ENCODE results near the gene LTBP1.
A peak's percentile ranks its signal among the peaks of the same experiment; 100 is the strongest.
"Not testable (repeated sequence)": the region's sequence is repeated elsewhere in the genome, so short reads cannot be mapped to it uniquely, and the experiment has no call there.

LTBP1 gene

DNA sequence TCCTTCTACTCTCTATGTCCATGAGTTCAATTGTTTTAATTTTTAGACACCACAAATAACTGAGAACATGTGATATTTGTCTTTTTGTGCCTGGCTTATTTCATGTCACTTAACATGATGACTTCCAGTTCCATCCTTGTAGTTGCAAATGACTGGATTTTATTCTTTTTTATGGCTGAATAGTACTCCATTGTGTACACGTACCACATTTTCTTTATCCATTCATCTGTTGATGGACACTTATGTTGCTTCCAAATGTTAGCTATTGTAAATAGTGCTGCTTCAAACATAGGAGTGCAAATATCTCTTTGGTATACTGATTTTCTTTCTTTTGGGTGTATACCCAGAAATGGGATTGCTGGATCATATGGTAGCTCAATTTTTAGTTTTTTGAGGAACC, 27.0 kb downstream of the LTBP1 start:
- not testable (repeated sequence) for H2AFZ ChIP-seq (ENCODE audit: low read depth, low read length); H3K27ac ChIP-seq (ENCODE audit: low read length, poor library complexity, severe bottlenecking); H3K4me3 ChIP-seq (ENCODE audit: insufficient read depth in 1 of 2, low read depth in 1 of 2, low read length in 2 of 2); H3K9me3 ChIP-seq (ENCODE audit: control insufficient read depth, low read length); H3K18ac ChIP-seq (ENCODE audit: low read depth in 1 of 2, low read length in 2 of 2); H4K91ac ChIP-seq (ENCODE audit: low read length); H3K36me3 ChIP-seq (ENCODE audit: control insufficient read depth in 1 of 2, insufficient read depth in 2 of 2, low read depth in 1 of 2, low read length in 2 of 2); H3K27me3 ChIP-seq (ENCODE audit: control insufficient read depth in 1 of 2, insufficient read depth in 1 of 2, low read length in 2 of 2); H2BK5ac ChIP-seq (ENCODE audit: low read depth, low read length, poor library complexity, severe bottlenecking); H3K9ac ChIP-seq (ENCODE audit: low read length); H3K23ac ChIP-seq (ENCODE audit: low read length in 2 of 2); H4K8ac ChIP-seq (ENCODE audit: low read length); H3K4ac ChIP-seq (ENCODE audit: low read depth in 1 of 2, low read length in 2 of 2); H2AK5ac ChIP-seq (ENCODE audit: low read length, severe bottlenecking); H2BK120ac ChIP-seq (ENCODE audit: low read depth, low read length); DNase-seq; H3K4me2 ChIP-seq (ENCODE audit: low read length, poor library complexity, severe bottlenecking); H2BK15ac ChIP-seq (ENCODE audit: low read depth, poor library complexity, severe bottlenecking); H3K79me1 ChIP-seq (replicated peaks; ENCODE audit: low read length, poor library complexity, severe bottlenecking); H3K14ac ChIP-seq (ENCODE audit: low read length in 2 of 2); H3K4me1 ChIP-seq (ENCODE audit: control insufficient read depth, insufficient read depth, low read depth, low read length); H2BK12ac ChIP-seq (ENCODE audit: low read length in 2 of 2)
- no CpG with 5 or more reads among the region's 1 CpG for WGBS

GRCh38 chr2:32976409-32977063, 29.8 kb downstream of the LTBP1 start:
- Histone ChIP-seq H3K9ac (ENCODE audit: low read length) (no peak overlapping the region), H4K91ac (ENCODE audit: low read length) (no peak overlapping the region), H3K23ac (ENCODE audit: low read length in 2 of 2) (no peak overlapping the region), H3K4ac (ENCODE audit: low read depth in 1 of 2, low read length in 2 of 2) (no peak overlapping the region), H2BK5ac (ENCODE audit: low read depth, low read length, poor library complexity, severe bottlenecking) (no peak overlapping the region), H3K18ac (ENCODE audit: low read depth in 1 of 2, low read length in 2 of 2) (no peak overlapping the region), H2AK5ac (ENCODE audit: low read length, severe bottlenecking) (no peak overlapping the region), H3K14ac (ENCODE audit: low read length in 2 of 2) (no peak overlapping the region), H3K4me2 (ENCODE audit: low read length, poor library complexity, severe bottlenecking) (no peak overlapping the region), H3K4me3 (ENCODE audit: insufficient read depth in 1 of 2, low read depth in 1 of 2, low read length in 2 of 2) (no peak overlapping the region), H2BK15ac (ENCODE audit: low read depth, poor library complexity, severe bottlenecking) (no peak overlapping the region), H3K79me1 (replicated peaks; ENCODE audit: low read length, poor library complexity, severe bottlenecking) (peaks cover 6% of the 10 kb centered on the region), H3K4me1 (ENCODE audit: control insufficient read depth, insufficient read depth, low read depth, low read length) (peaks cover 3% of the 10 kb centered on the region), H3K27ac (ENCODE audit: low read length, poor library complexity, severe bottlenecking) (no peak overlapping the region), H2AFZ (ENCODE audit: low read depth, low read length) (no peak overlapping the region), H3K9me3 (ENCODE audit: control insufficient read depth, low read length) (peaks cover 9% of the 10 kb centered on the region), H2BK12ac (ENCODE audit: low read length in 2 of 2) (no peak overlapping the region), H4K8ac (ENCODE audit: low read length) (no peak overlapping the region), H3K36me3 (ENCODE audit: control insufficient read depth in 1 of 2, insufficient read depth in 2 of 2, low read depth in 1 of 2, low read length in 2 of 2) (no peaks in the 10 kb centered on the region), H2BK120ac (ENCODE audit: low read depth, low read length) (no peak overlapping the region), H3K27me3 (ENCODE audit: control insufficient read depth in 1 of 2, insufficient read depth in 1 of 2, low read length in 2 of 2) (no peaks in the 10 kb centered on the region)
- no peak for DNase-seq
- 97% methylated on average over 6 of the region's 6 CpGs for WGBS

- H2BK5ac ChIP-seq (ENCODE audit: low read depth, low read length, poor library complexity, severe bottlenecking), result no peak overlapping the region
- peaks cover 3% of the 10 kb centered on the region for H3K4me1 ChIP-seq (ENCODE audit: control insufficient read depth, insufficient read depth, low read depth, low read length)
- H4K8ac ChIP-seq (ENCODE audit: low read length), result peak overlapping the region; percentile 36
- no peak overlapping the region for H3K23ac ChIP-seq (ENCODE audit: low read length in 2 of 2)
- H2BK120ac ChIP-seq (ENCODE audit: low read depth, low read length), result no peak overlapping the region
- no peaks in the 10 kb centered on the region for H3K27me3 ChIP-seq (ENCODE audit: control insufficient read depth in 1 of 2, insufficient read depth in 1 of 2, low read length in 2 of 2)
- H3K4ac ChIP-seq (ENCODE audit: low read depth in 1 of 2, low read length in 2 of 2), result peak overlapping the region; percentile 4 to 18
- peak overlapping the region in 1 of 2 experiments; percentile 49 for H3K14ac ChIP-seq (ENCODE audit: low read length in 2 of 2)
- peaks cover 6% of the 10 kb centered on the region for H3K79me1 ChIP-seq (replicated peaks; ENCODE audit: low read length, poor library complexity, severe bottlenecking)
- H2BK15ac ChIP-seq (ENCODE audit: low read depth, poor library complexity, severe bottlenecking), result no peak overlapping the region
- H4K91ac ChIP-seq (ENCODE audit: low read length), result peak overlapping the region; percentile 61
- WGBS, result 87% methylated on average over 6 of the region's 6 CpGs
- peak overlapping the region in 1 of 2 experiments; percentile 5 for H3K18ac ChIP-seq (ENCODE audit: low read depth in 1 of 2, low read length in 2 of 2)
- peak overlapping the region in 1 of 2 experiments; percentile 10 for H2BK12ac ChIP-seq (ENCODE audit: low read length in 2 of 2)
- H2AFZ ChIP-seq (ENCODE audit: low read depth, low read length), result no peak overlapping the region
- no peak for DNase-seq
- H3K4me3 ChIP-seq (ENCODE audit: insufficient read depth in 1 of 2, low read depth in 1 of 2, low read length in 2 of 2), result no peak overlapping the region
- no peaks in the 10 kb centered on the region for H3K36me3 ChIP-seq (ENCODE audit: control insufficient read depth in 1 of 2, insufficient read depth in 2 of 2, low read depth in 1 of 2, low read length in 2 of 2)
- no peak overlapping the region for H3K27ac ChIP-seq (ENCODE audit: low read length, poor library complexity, severe bottlenecking)
- H3K4me2 ChIP-seq (ENCODE audit: low read length, poor library complexity, severe bottlenecking), result no peak overlapping the region
- peaks cover 9% of the 10 kb centered on the region for H3K9me3 ChIP-seq (ENCODE audit: control insufficient read depth, low read length)
- H2AK5ac ChIP-seq (ENCODE audit: low read length, severe bottlenecking), result no peak overlapping the region
- no peak overlapping the region for H3K9ac ChIP-seq (ENCODE audit: low read length)
Observed at GRCh38 chr2:32977228-32977758, 30.5 kb downstream of the LTBP1 start.

DNA sequence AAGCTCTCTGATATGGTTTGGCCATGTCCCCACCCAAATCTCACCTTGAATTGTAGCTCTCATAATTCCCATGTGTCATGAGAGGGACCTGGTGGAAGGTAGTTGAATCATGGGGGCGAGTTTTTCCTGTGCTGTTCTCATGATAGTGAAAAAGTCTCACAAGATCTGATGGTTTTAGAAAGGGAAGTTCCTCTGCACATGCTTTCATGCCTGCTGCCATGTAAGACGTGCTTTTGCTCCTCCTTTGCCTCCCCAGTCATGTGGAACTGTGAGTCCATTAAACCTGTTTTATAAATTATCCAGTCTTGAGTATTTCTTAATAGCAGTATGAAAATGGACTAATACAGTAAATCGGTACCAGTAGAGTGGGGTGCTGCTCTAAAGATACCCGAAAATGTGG, 34.9 kb downstream of the LTBP1 start:
- Histone ChIP-seq H2AK5ac (ENCODE audit: low read length, severe bottlenecking) (no peak overlapping the region), H3K9me3 (ENCODE audit: control insufficient read depth, low read length) (no peaks in the 10 kb centered on the region), H3K4me3 (ENCODE audit: insufficient read depth in 1 of 2, low read depth in 1 of 2, low read length in 2 of 2) (no peak overlapping the region), H2BK5ac (ENCODE audit: low read depth, low read length, poor library complexity, severe bottlenecking) (no peak overlapping the region), H4K91ac (ENCODE audit: low read length) (no peak overlapping the region), H3K18ac (ENCODE audit: low read depth in 1 of 2, low read length in 2 of 2) (no peak overlapping the region), H3K27me3 (ENCODE audit: control insufficient read depth in 1 of 2, insufficient read depth in 1 of 2, low read length in 2 of 2) (peaks cover 0 to 4% of the 10 kb centered on the region in 2 experiments), H3K27ac (ENCODE audit: low read length, poor library complexity, severe bottlenecking) (no peak overlapping the region), H3K4me2 (ENCODE audit: low read length, poor library complexity, severe bottlenecking) (no peak overlapping the region), H3K36me3 (ENCODE audit: control insufficient read depth in 1 of 2, insufficient read depth in 2 of 2, low read depth in 1 of 2, low read length in 2 of 2) (no peaks in the 10 kb centered on the region), H2AFZ (ENCODE audit: low read depth, low read length) (no peak overlapping the region), H4K8ac (ENCODE audit: low read length) (no peak overlapping the region), H2BK15ac (ENCODE audit: low read depth, poor library complexity, severe bottlenecking) (no peak overlapping the region), H3K79me1 (replicated peaks; ENCODE audit: low read length, poor library complexity, severe bottlenecking) (peaks cover 2% of the 10 kb centered on the region), H3K4me1 (ENCODE audit: control insufficient read depth, insufficient read depth, low read depth, low read length) (peaks cover 3% of the 10 kb centered on the region), H2BK12ac (ENCODE audit: low read length in 2 of 2) (no peak overlapping the region), H2BK120ac (ENCODE audit: low read depth, low read length) (no peak overlapping the region), H3K9ac (ENCODE audit: low read length) (no peak overlapping the region), H3K14ac (ENCODE audit: low read length in 2 of 2) (no peak overlapping the region), H3K4ac (ENCODE audit: low read depth in 1 of 2, low read length in 2 of 2) (no peak overlapping the region), H3K23ac (ENCODE audit: low read length in 2 of 2) (no peak overlapping the region)
- 98% methylated on average over 4 of the region's 4 CpGs for WGBS
- no peak for DNase-seq
